ENCODE results near the gene PIH1D1.
"Not testable (repeated sequence)": the region's sequence is repeated elsewhere in the genome, so short reads cannot be mapped to it uniquely, and the experiment has no call there.

Gene PIH1D1

GRCh38 chr19:49448432-49448786, 3.2 kb downstream of the PIH1D1 start:
- in situ Hi-C loops (cut with MboI; ENCODE audit: low sequenced_read_pairs, unreplicated experiment) = loop anchor here (25.0 kb wide), 1 partner anchor 186 kb away; no protein-coding TSS in a partner anchor
- no peak for DNase-seq (ENCODE audit: low spot score)
- TF ChIP-seq CTCF (IDR thresholded peaks at IDR 0.05; ENCODE audit: borderline replicate concordance, control extremely low read depth, extremely low read depth, insufficient read depth, missing control alignments) = no peak

GRCh38 chr19:49447485-49448431, 3.9 kb downstream of the PIH1D1 start:
- no peak for TF ChIP-seq CTCF (IDR thresholded peaks at IDR 0.05; ENCODE audit: borderline replicate concordance, control extremely low read depth, extremely low read depth, insufficient read depth, missing control alignments)
- in situ Hi-C loops (cut with MboI; ENCODE audit: low sequenced_read_pairs, unreplicated experiment) = loop anchor here (25.0 kb wide), 1 partner anchor 185 kb away; no protein-coding TSS in a partner anchor
- DNase-seq (ENCODE audit: low spot score) = no peak

GRCh38 chr19:49445997-49446396, 5.6 kb downstream of the PIH1D1 start:
- no peak for TF ChIP-seq CTCF (IDR thresholded peaks at IDR 0.05; ENCODE audit: borderline replicate concordance, control extremely low read depth, extremely low read depth, insufficient read depth, missing control alignments)
- in situ Hi-C loops (cut with MboI; ENCODE audit: low sequenced_read_pairs, unreplicated experiment) = loop anchor here (25.0 kb wide), 1 partner anchor 184 kb away; no protein-coding TSS in a partner anchor

GRCh38 chr19:49444100-49444700, 7.4 kb downstream of the PIH1D1 start:
- not testable (repeated sequence) for DNase-seq (ENCODE audit: low spot score)
- in situ Hi-C loops (cut with MboI; ENCODE audit: low sequenced_read_pairs, unreplicated experiment) = loop anchor here (25.0 kb wide), 1 partner anchor 182 kb away; no protein-coding TSS in a partner anchor

More at GRCh38 chr19:49445997-49446396, 5.6 kb downstream of the PIH1D1 start:
- DNase-seq (ENCODE audit: low spot score) = no peak

- TF ChIP-seq CTCF (IDR thresholded peaks at IDR 0.05; ENCODE audit: borderline replicate concordance, control extremely low read depth, extremely low read depth, insufficient read depth, missing control alignments) = peak; percentile 98
- in situ Hi-C loops (cut with MboI; ENCODE audit: low sequenced_read_pairs, unreplicated experiment) = loop anchor here (25.0 kb wide), 1 partner anchor 181 kb away; no protein-coding TSS in a partner anchor
Observed at GRCh38 chr19:49443366-49444099, 8.1 kb downstream of the PIH1D1 start.

GRCh38 chr19:49442771-49443365, 8.7 kb downstream of the PIH1D1 start:
- TF ChIP-seq CTCF (IDR thresholded peaks at IDR 0.05; ENCODE audit: borderline replicate concordance, control extremely low read depth, extremely low read depth, insufficient read depth, missing control alignments) = no peak
- DNase-seq (ENCODE audit: low spot score) = peak; percentile 84
- in situ Hi-C loops (cut with MboI; ENCODE audit: low sequenced_read_pairs, unreplicated experiment) = loop anchor here (25.0 kb wide), 1 partner anchor 181 kb away; no protein-coding TSS in a partner anchor

More at GRCh38 chr19:49443366-49444099, 8.1 kb downstream of the PIH1D1 start:
- DNase-seq (ENCODE audit: low spot score) = peak; percentile 92
